OCI-LY1 (cell line): ENCODE results near the gene C13orf46.

Experiments used
- H2AFZ ChIP-seq: fragments of 200-600 bp; sonication (generic), shearing (Covaris generic); 2 replicates; pipeline ENCODE4 v1.6.0; 2014; ENCODE audit warnings: antibody characterized with exemption, mild to moderate bottlenecking, low read length
- H3F3A ChIP-seq: fragments of 200-600 bp; sonication (generic), shearing (Covaris generic); 2 replicates; pipeline ENCODE4 v1.6.0; 2014; ENCODE audit warnings: mild to moderate bottlenecking, antibody characterized with exemption, low read length, moderate library complexity; ENCODE audit not compliant: insufficient read depth
- H3K27ac ChIP-seq: fragments of 200-600 bp; sonication (generic); 2 replicates; pipeline ENCODE4 v1.5.1; 2014; ENCODE audit warnings: low read length, mixed run types, mild to moderate bottlenecking, low read depth; ENCODE audit not compliant: poor library complexity, severe bottlenecking
- H3K27me3 ChIP-seq: fragments of 200-600 bp; sonication (generic); 2 replicates; pipeline ENCODE4 v1.6.0; 2014; ENCODE audit warnings: antibody characterized with exemption, mild to moderate bottlenecking, low read length, moderate library complexity; ENCODE audit not compliant: insufficient read depth
- H3K36me3 ChIP-seq: fragments of 200-600 bp; sonication (generic); 2 replicates; pipeline ENCODE4 v1.6.1; 2014; ENCODE audit warnings: mild to moderate bottlenecking, antibody characterized with exemption, low read length, moderate library complexity, mixed read lengths; ENCODE audit not compliant: insufficient read depth
- H3K4me1 ChIP-seq: fragments of 200-600 bp; sonication (generic); 2 replicates; pipeline ENCODE4 v1.5.1; 2014; ENCODE audit warnings: mild to moderate bottlenecking, low read length, moderate library complexity; ENCODE audit not compliant: insufficient read depth, severe bottlenecking
- H3K4me2 ChIP-seq: fragments of 200-600 bp; sonication (generic), shearing (Covaris generic); 2 replicates; pipeline ENCODE4 v1.6.1; 2014; ENCODE audit warnings: low read length
- H3K4me3 ChIP-seq: fragments of 200-600 bp; sonication (generic); 2 replicates; pipeline ENCODE4 v1.5.1; 2014; ENCODE audit warnings: low read length, low read depth, mild to moderate bottlenecking, mixed read lengths; ENCODE audit not compliant: poor library complexity, severe bottlenecking
- H3K79me2 ChIP-seq: fragments of 200-600 bp; shearing (Covaris generic); 2 replicates; pipeline ENCODE4 v1.6.1; 2016; ENCODE audit warnings: mixed run types, low read length, mixed read lengths; ENCODE audit not compliant: insufficient read depth
- H3K9ac ChIP-seq: fragments of 200-600 bp; sonication (generic), shearing (Covaris generic); 2 replicates; pipeline ENCODE4 v1.6.1; 2014; ENCODE audit warnings: mild to moderate bottlenecking, low read length, mixed read lengths
- H3K9me2 ChIP-seq: fragments of 200-600 bp; sonication (generic), shearing (Covaris generic); 2 replicates; pipeline ENCODE4 v1.6.1; 2014; ENCODE audit warnings: low read depth, mild to moderate bottlenecking, low read length, mixed read lengths
- H3K9me3 ChIP-seq: fragments of 200-600 bp; shearing (Covaris generic); 2 replicates; pipeline ENCODE4 v1.6.1; 2014; ENCODE audit warnings: low read length, mixed read lengths
- H4K20me1 ChIP-seq: fragments of 200-600 bp; sonication (generic), shearing (Covaris generic); 2 replicates; pipeline ENCODE4 v1.6.0; 2016; ENCODE audit warnings: mild to moderate bottlenecking, low read length; ENCODE audit not compliant: insufficient read depth
- CTCF ChIP-seq: fragments of 200-600 bp; sonication (generic), shearing (Covaris generic); IDR thresholded peaks from 2 replicates; pipeline ENCODE4 v1.5.1; 2017; ENCODE audit warnings: mild to moderate bottlenecking, antibody characterized with exemption, low read length, moderate library complexity, mixed read lengths
- EZH2 ChIP-seq: fragments of 200-600 bp; sonication (generic), shearing (Covaris generic); IDR thresholded peaks from 2 replicates; pipeline ENCODE4 v1.8.0; 2017; ENCODE audit warnings: borderline replicate concordance, mixed run types, mild to moderate bottlenecking, antibody characterized with exemption, low read length, moderate library complexity, mixed read lengths

Gene C13orf46

DNA sequence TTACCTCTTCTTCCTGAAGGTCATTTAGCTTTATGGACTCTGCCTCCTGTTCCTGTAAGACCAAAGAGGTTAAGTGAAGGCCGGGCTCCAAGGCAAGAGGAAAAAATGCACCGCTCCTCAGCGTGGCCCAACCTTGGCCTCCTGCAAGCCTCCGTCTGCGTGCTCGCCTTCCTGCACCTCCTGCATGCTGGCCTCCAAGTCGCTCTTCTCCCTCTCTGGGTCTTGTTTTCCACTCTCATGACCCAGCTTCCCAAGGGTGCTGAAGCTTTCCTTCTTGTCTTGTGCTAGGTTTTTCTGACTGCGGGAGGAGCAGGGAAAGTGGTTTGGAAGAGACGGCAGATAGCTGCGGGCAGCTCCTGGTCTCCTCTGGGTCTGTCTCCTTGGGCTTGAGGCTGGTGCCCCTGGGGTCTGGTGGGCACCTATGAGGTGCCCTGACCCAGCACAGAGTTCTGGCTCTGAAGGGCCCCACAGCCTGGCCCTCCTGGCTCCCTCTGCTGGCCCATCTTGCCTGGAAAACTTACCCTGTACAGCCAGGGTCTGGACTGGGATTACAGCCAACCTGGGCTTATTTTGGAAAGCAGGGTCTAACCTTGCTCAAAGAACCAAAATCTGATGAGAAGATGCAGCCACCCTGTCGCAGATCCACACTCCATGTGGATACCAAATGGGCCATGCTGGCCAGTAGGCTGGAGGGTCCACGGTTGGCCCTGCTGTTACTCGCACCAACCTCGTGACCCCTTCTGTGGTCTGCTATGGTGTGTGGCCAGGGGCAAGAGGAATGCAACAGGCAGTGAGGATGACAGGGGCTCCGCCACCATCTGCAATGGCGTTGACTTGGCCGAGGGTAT lies 5.2 kb downstream of the C13orf46 start:
- H3K79me2 ChIP-seq, result no peaks in the 10 kb centered on the region
- no peaks in the 10 kb centered on the region for H4K20me1 ChIP-seq
- H3F3A ChIP-seq, result no peaks in the 10 kb centered on the region
- H2AFZ ChIP-seq, result no peak overlapping the region
- H3K4me3 ChIP-seq, result no peak overlapping the region
- no peak overlapping the region for H3K27ac ChIP-seq
- no peak overlapping the region for H3K4me2 ChIP-seq
- no peaks in the 10 kb centered on the region for H3K4me1 ChIP-seq
- TF ChIP-seq EZH2 (no peak), CTCF (no peak; the same call in 1 of the 2 replicates)
- peaks cover 6% of the 10 kb centered on the region; the same call in 1 of the 2 replicates for H3K27me3 ChIP-seq
- H3K9me2 ChIP-seq, result no peaks in the 10 kb centered on the region
- no peak overlapping the region for H3K9ac ChIP-seq
- H3K36me3 ChIP-seq, result no peaks in the 10 kb centered on the region; the same call in 1 of the 2 replicates
- no peaks in the 10 kb centered on the region for H3K9me3 ChIP-seq

DNA sequence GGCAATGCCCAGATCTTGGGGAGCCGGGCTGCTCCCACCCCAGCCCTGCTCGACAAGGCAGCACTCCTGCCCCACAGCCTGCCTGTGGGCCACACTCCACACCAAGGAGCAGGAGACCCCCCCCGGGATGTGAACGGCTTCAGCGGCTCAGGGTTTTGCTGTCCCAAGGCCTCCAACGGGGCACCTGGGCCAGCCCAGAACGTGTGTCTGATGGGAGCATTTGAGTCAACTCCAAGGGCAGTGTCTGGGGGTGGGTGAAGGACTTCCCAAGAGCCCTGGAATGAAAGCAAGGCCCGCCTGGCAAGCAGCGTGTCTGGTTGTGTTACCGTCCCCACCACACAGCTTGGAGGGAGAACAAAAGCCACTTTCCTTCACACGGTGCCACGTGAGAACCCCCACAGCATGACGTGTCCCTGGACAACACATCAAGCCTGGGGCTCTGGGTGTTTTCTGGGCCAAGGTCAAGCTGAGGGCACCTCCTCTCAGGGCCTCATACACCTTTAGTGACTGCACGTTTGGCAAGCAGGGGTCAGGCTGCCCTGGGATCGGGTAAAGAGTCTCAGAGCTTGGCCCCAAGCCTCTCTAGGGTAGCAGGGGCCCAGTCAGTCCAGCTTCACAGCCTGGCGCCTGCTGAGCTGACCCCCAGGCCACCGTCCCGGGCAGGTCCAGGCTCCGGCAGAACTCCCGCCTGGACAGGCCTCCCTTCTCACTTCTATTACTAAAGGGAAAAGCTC lies 6.0 kb downstream of the C13orf46 start:
- Histone ChIP-seq H2AFZ (no peak overlapping the region), H3F3A (no peaks in the 10 kb centered on the region), H3K4me3 (no peak overlapping the region), H3K27ac (no peak overlapping the region), H3K27me3 (peaks cover 6% of the 10 kb centered on the region; the same call in 1 of the 2 replicates), H3K9me3 (no peaks in the 10 kb centered on the region), H3K4me2 (no peak overlapping the region), H3K4me1 (no peaks in the 10 kb centered on the region), H3K9ac (no peak overlapping the region), H3K79me2 (no peaks in the 10 kb centered on the region), H3K36me3 (no peaks in the 10 kb centered on the region), H3K9me2 (no peaks in the 10 kb centered on the region), H4K20me1 (no peaks in the 10 kb centered on the region)
- TF ChIP-seq EZH2, result no peak
- TF ChIP-seq CTCF, result no peak

DNA sequence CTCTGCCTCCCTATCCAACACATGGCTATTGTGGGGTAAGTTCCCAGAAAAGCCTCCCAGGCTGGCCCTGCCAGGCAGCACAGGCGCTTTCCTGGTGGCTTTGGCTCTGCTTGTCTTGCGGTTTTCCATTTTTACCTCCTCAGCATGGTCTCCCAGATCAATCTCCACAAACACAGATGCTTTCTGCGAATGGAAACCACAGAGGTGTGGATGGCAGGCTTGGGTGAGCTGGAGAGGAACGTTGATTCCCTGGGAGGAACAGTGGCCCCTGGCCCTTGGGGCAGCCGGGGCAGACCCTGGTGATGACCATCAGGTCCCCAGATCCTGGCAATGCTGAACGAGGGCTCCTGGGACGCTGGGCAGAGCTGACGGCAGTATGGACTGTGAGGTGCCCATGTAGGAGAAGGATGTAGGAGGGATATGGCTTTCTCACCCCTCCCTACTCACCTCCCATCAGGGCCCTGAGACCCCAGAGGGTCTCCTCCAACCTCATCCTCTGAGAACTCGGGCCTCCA lies 6.6 kb downstream of the C13orf46 start:
- Histone ChIP-seq H3K9ac (no peak overlapping the region), H2AFZ (no peak overlapping the region), H3K9me2 (no peaks in the 10 kb centered on the region), H3K36me3 (no peaks in the 10 kb centered on the region), H3K4me3 (no peak overlapping the region), H3F3A (no peaks in the 10 kb centered on the region), H4K20me1 (no peaks in the 10 kb centered on the region), H3K4me1 (no peaks in the 10 kb centered on the region), H3K9me3 (no peaks in the 10 kb centered on the region), H3K27ac (no peak overlapping the region), H3K27me3 (peaks cover 6% of the 10 kb centered on the region; the same call in 1 of the 2 replicates), H3K4me2 (no peak overlapping the region), H3K79me2 (no peaks in the 10 kb centered on the region)
- TF ChIP-seq EZH2 (no peak), CTCF (no peak)
